Stimulated activated CD8-positive, alpha-beta memory T cell treated with anti-CD3 and anti-CD28 coated beads, Interleukin-15, amount 100 ng/mL, for 4 hours (primary cell): ENCODE measurements around the gene PLCH2.
"Not testable (repeated sequence)": the region's sequence is repeated elsewhere in the genome, so short reads cannot be mapped to it uniquely, and the experiment has no call there.

Source experiments
- DNase-seq, 2 donors: peaks; one replicate each; pipeline ENCODE4 v3.0.0-alpha.2; 2020; ENCODE audit warnings: low read depth in 2 of 2

The PLCH2 gene

GRCh38 chr1:2440346-2440745 is 35.7 kb upstream of the PLCH2 start:
- not testable (repeated sequence) for DNase-seq

- DNase-seq: no peak
Measured at GRCh38 chr1:2441746-2442145, 34.3 kb upstream of the PLCH2 start.

- no peak for DNase-seq
Measured at GRCh38 chr1:2442661-2443060, 33.4 kb upstream of the PLCH2 start.

GRCh38 chr1:2443277-2444137 is 32.6 kb upstream of the PLCH2 start:
- DNase-seq: no peak

GRCh38 chr1:2444138-2444591 is 31.9 kb upstream of the PLCH2 start:
- DNase-seq: no peak

- no peak for DNase-seq
Measured at GRCh38 chr1:2445162-2445822, 30.8 kb upstream of the PLCH2 start.

- no peak for DNase-seq
Measured at GRCh38 chr1:2445823-2446215, 30.3 kb upstream of the PLCH2 start.

- no peak for DNase-seq
Measured at GRCh38 chr1:2446394-2446793, 29.7 kb upstream of the PLCH2 start.

- DNase-seq: no peak
Measured at GRCh38 chr1:2446861-2447260, 29.2 kb upstream of the PLCH2 start.

- DNase-seq: no peak
Measured at GRCh38 chr1:2447276-2448097, 28.6 kb upstream of the PLCH2 start.

- no peak for DNase-seq
Measured at GRCh38 chr1:2448098-2448445, 28.0 kb upstream of the PLCH2 start.

- DNase-seq: no peak
Measured at GRCh38 chr1:2449636-2450454, 26.2 kb upstream of the PLCH2 start.

- DNase-seq: no peak
Measured at GRCh38 chr1:2451741-2452140, 24.3 kb upstream of the PLCH2 start.

GRCh38 chr1:2452201-2452931 is 23.7 kb upstream of the PLCH2 start:
- DNase-seq: no peak

GRCh38 chr1:2452932-2453315 is 23.2 kb upstream of the PLCH2 start:
- no peak for DNase-seq

- DNase-seq: no peak
Measured at GRCh38 chr1:2454227-2454626, 21.9 kb upstream of the PLCH2 start.

- DNase-seq: no peak
Measured at GRCh38 chr1:2455757-2456156, 20.3 kb upstream of the PLCH2 start.

GRCh38 chr1:2457444-2457843 is 18.6 kb upstream of the PLCH2 start:
- DNase-seq: no peak

GRCh38 chr1:2458687-2459086 is 17.4 kb upstream of the PLCH2 start:
- no peak for DNase-seq

GRCh38 chr1:2459102-2459753 is 16.9 kb upstream of the PLCH2 start:
- not testable (repeated sequence) for DNase-seq
